GM19324 (cell line): ENCODE measurements around the gene DPYD.

Experiments used
- ATAC-seq: cut with Tn5 transposase; IDR thresholded peaks from one replicate; pipeline ENCODE4 v1.9.1; 2021; ENCODE audit warnings: mild to moderate bottlenecking, moderate library complexity; ENCODE audit not compliant: unreplicated experiment, low FRiP score

The DPYD gene

GRCh38 chr1:97630948-97631347 lies 289.9 kb downstream of the DPYD start:
- ATAC-seq: no peak

- ATAC-seq: no peak
These were observed 290.6 kb downstream of the DPYD start for GRCh38 chr1:97630281-97630680.

DNA sequence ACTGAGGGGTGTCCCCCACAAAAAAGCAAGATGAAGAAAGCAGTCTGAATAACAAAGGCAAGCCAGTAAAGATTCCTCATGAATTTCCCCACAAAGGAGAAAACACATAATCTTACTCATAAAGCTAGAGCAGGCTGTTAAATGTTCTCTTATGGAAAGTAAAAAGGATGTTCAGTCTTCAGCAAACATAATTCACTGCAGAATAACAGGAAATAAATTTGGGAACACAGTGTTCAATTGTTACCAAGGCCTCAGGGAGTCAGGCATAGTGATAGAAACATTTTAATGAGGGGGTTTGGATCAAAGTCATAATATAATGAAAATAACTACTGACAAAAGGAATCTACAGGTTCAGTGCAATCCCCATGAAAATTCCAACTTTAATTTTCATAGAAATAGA lies 297.6 kb downstream of the DPYD start:
- ATAC-seq: no peak

DNA sequence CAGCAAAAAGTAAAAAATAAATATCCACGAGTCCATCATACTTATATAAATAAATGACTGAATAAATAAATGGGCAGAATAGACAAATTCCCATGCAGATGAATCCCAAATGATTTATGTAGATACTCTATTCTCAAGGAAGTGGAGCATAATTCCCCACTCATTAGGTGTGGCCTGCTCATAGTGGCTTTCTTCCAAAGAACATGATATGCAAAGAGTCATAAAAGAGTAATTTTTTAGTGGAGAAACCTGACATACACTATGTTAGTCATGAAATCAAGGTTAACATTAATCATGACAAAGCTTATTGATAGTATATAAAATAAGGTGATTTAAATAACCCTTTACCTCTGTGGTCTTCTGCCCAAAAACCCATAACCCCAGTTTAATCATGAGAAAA lies 298.9 kb downstream of the DPYD start:
- ATAC-seq: no peak

- ATAC-seq: no peak
These were observed 301.1 kb downstream of the DPYD start for GRCh38 chr1:97619706-97620105.

GRCh38 chr1:97610748-97611147 lies 310.1 kb downstream of the DPYD start:
- no peak for ATAC-seq

- ATAC-seq: no peak
These were observed 310.7 kb downstream of the DPYD start for GRCh38 chr1:97610102-97610501.

DNA sequence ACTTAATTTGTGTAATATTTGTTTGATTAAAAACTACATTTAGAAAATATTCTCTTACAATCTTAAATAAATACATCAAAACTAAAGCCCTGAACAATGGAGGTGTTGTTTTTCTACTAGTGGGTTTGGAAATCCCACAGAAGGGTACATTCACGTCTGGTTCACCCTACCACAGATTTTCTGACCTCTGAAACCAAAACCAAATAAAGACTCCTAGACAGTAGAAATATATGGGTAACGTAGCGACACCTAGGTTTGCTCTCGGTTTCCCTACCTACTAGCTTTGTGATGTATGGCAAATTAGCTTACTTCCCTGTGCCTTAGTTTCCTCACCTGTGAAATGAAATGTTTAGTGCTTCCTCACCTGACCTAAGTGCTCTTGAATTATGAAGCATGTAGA lies 312.6 kb downstream of the DPYD start:
- ATAC-seq: peak; percentile 78

DNA sequence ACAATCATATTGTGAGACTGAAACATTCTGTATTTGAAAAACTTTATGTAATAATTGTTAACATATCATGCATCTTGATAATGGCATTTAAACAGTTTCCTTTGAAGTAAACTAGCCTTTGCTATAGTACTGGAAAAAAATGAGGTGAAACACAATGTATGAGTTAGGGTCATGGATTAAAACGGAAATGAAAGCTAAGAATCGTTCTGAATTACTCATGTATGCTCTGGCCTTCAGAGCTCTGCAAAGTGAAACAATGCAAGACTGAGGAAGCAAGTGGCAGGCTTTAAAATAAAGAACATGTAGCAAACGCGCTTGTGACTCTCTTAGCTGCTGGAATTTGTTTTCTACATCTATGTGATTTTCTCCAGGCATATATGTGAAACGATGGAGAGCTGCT lies 317.1 kb downstream of the DPYD start:
- ATAC-seq: no peak

- ATAC-seq: no peak
These were observed 317.6 kb downstream of the DPYD start for GRCh38 chr1:97603218-97603617.

GRCh38 chr1:97599447-97599846 lies 321.4 kb downstream of the DPYD start:
- no peak for ATAC-seq

- no peak for ATAC-seq
These were observed 327.6 kb downstream of the DPYD start for GRCh38 chr1:97593192-97593591.

DNA sequence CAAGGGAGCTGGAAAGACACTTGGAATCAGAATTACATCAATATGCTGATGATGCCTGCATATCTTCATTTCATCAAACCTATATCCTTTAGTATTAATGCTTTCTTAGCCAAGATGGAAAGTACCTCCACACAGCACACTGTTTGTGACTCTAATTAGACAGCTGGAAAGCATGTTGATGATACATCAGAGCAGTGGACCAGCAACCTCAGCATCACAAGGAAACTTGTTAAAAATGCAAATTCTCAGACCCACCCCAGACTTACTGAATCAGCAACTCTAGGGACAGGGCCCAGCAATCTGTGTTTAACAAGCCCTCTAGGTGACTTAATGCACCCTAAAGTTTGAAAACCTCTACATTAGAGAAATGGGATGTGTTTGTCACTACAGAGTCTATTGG lies 332.1 kb downstream of the DPYD start:
- ATAC-seq: no peak

GRCh38 chr1:97581614-97582051 lies 339.2 kb downstream of the DPYD start:
- no peak for ATAC-seq

- ATAC-seq: no peak
These were observed 343.2 kb downstream of the DPYD start for GRCh38 chr1:97577613-97578012.

DNA sequence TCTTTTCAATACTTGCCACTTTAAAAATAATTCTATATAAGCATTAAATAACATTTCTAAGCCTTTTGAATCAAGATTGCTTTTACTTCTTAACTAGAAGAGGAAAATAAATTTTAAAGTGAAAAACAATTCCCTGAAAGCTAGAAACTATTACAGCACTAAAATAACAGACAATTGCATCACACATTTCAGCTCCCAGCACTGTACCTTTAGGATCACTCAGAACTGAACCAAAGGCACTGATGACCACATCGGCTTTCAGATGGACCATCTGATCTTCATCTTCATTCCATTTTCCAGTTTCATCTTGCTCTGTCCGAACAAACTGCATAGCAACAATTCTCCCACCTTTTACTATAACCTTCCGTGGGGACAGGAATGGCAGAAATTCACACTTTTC lies 347.3 kb downstream of the DPYD start:
- no peak for ATAC-seq

- ATAC-seq: no peak
These were observed 348.3 kb downstream of the DPYD start for GRCh38 chr1:97572561-97572960.

DNA sequence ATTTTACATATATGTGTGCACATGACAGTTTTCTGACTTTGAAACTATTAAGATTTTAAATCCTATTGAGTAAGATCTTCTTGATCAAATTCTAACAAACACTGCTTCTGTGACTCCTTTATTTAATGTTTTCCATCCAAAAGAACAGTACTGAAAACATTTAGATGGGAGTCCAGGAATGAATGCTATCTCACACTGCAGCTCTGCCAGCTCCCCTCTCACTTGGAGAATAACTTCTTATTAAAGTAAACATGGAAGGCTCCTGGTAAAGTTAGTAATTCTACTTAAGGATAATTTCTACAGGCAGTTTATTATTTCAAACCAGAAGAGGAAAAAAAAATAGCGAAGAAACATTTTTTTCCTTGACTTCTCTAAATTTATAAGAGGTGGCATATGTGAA lies 349.1 kb downstream of the DPYD start:
- ATAC-seq: no peak

- ATAC-seq: no peak
These were observed 350.1 kb downstream of the DPYD start for GRCh38 chr1:97570691-97571090.

DNA sequence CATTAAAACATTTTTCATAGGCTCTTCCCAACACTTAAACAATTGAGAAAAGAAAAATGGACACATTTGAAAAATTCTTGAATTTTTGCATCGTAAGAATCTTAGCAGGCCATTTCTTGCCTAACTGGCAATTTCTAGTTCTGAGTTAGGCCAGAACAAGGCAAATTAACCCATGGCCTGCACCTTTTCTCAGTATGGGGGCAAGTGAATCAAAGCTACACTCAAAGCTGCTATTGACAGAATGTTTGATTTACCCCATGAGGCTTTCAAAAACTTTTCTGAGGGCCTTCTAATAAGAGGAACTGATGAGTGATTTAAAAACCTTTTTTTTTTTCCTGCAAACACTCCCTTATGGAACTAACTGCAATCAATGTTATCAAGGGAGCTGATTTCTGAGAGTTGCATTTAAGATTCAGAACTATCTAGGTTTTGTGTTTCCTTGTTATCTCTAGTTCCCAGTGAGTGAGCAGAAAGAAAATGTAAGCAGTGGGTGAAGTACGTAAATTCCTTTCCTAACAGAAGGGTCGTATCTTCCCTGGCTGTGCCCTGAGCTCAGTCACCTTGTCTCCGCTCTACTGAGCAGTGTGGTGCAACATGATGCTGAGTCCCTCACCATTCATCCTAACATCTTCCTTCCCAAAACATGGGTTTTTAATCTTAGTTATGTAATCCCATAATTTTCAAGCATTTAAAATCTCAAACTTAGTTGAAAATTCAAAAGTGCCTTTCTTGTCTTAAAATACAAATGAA lies 353.7 kb downstream of the DPYD start:
- no peak for ATAC-seq

DNA sequence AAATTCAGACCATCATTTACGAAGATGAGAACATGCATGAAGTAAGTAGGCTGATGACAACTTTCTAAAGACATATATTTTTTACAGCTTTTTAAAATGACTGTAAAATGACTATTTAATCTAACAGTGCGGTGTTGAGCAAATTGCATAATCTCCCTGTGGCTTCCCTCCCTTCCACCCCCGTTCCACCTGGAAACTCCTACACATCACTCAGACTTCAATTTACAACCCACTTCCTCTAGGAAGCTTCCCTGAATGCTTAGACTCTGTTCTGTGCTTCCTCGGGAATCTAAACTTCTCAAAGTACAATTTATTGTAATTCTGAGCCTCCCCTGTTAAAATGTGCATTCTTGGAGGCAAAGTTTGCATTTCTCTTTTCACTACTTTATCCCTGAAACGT lies 354.9 kb downstream of the DPYD start:
- no peak for ATAC-seq

DNA sequence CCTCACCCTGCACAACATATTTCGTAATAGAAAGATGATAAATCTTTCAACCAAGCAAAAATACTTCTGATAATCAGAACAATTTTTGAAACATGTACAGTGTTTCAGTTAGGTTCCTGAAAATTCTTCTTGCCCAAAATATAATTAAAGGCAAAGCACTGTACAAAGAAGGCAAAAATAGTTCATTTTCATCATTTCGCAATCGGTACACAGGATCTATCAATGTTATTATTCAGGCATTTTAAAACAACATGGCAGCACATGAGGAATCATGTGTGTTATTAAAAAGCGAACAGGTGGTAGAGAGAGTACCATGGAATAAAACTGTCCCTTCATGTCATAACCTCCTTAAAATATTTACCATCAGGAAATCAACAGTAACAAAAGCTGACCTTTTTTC lies 356.9 kb downstream of the DPYD start:
- ATAC-seq: no peak

GRCh38 chr1:97562081-97562480 lies 358.8 kb downstream of the DPYD start:
- ATAC-seq: no peak
